SK-N-SH (cell line): ENCODE measurements around the gene OR51A2. TPM values are rescaled to one million over a fixed set of nuclear protein-coding genes. Genes with fewer than 3 reads are reported as not detected.

Source experiments
- CTCF ChIA-PET: fragments of 300-600, 350-600 bp; formaldehyde crosslinking; extraction: SDS; loops from one replicate; lab custom pipeline; 2021; lab: Yijun Ruan, JAX
- POLR2A ChIA-PET: fragments of 350-600 bp; sonication (Branson Sonifier 250); formaldehyde crosslinking; extraction: SDS; loops from one replicate; lab custom pipeline; 2020; ENCODE audit warnings: antibody characterized with exemption, inconsistent platforms; lab: Yijun Ruan, JAX
- DNase-seq: peaks from one replicate; pipeline ENCODE4 v3.0.0; 2012
- H2AFZ ChIP-seq: fragments of 200-600 bp; sonication (generic); 2 replicates; pipeline ENCODE4 v1.8.1; 2016; ENCODE audit warnings: antibody characterized with exemption, mild to moderate bottlenecking, low read depth
- H3F3A ChIP-seq: fragments of 200-600 bp; sonication (generic); replicated peaks from 2 replicates; pipeline ENCODE3; 2016; ENCODE audit warnings: antibody characterized with exemption, mild to moderate bottlenecking; ENCODE audit not compliant: insufficient read depth
- H3K27ac ChIP-seq, 2 experiments: fragments of 200-500 bp in 1 of 2; fragments of 200-600 bp in 1 of 2; sonication (Bioruptor generic) in 1 of 2; sonication (generic), shearing (Covaris generic) in 1 of 2; 2 replicates each; pipeline versions ENCODE4 v1.5.1 to v1.6.1; 2014 to 2016; ENCODE audit warnings: low read depth in 2 of 2, inconsistent platforms in 1 of 2, low read length in 1 of 2, mild to moderate bottlenecking in 1 of 2, mixed read lengths in 1 of 2
- H3K27me3 ChIP-seq: fragments of 200-600 bp; sonication (generic), shearing (Covaris generic); 2 replicates; pipeline ENCODE4 v1.6.1; 2016; ENCODE audit warnings: mixed run types; ENCODE audit not compliant: insufficient read depth
- H3K36me3 ChIP-seq, 2 experiments: fragments of 200-500 bp in 1 of 2; fragments of 200-600 bp in 1 of 2; sonication (Bioruptor generic) in 1 of 2; sonication (generic) in 1 of 2; replicated peaks in 1 of 2; 2 replicates each; pipeline versions ENCODE3 to v1.5.1; 2014 to 2016; ENCODE audit warnings: low read length in 1 of 2, mild to moderate bottlenecking in 1 of 2; ENCODE audit not compliant: insufficient read depth in 2 of 2, control insufficient read depth in 1 of 2
- H3K4me1 ChIP-seq, 2 experiments: fragments of 200-500 bp in 1 of 2; fragments of 200-600 bp in 1 of 2; sonication (Bioruptor generic) in 1 of 2; sonication (generic), shearing (Covaris generic) in 1 of 2; 2 replicates each; pipeline versions ENCODE4 v1.5.1 to v1.6.1; 2014 to 2016; ENCODE audit warnings: low read depth in 1 of 2, low read length in 1 of 2, mixed run types in 1 of 2; ENCODE audit not compliant: insufficient read depth in 2 of 2, control insufficient read depth in 1 of 2
- H3K4me2 ChIP-seq: fragments of 200-600 bp; sonication (generic), shearing (Covaris generic); 2 replicates; pipeline ENCODE4 v1.6.1; 2017; ENCODE audit warnings: mixed run types
- H3K4me3 ChIP-seq, 2 experiments: fragments of 200-500 bp in 1 of 2; fragments of 200-600 bp in 1 of 2; sonication (Bioruptor generic) in 1 of 2; sonication (generic), shearing (Covaris generic) in 1 of 2; 2 replicates each; pipeline versions ENCODE4 v1.5.1 to v1.8.1; 2014 to 2016; ENCODE audit warnings: low read depth in 2 of 2, inconsistent platforms in 1 of 2, low read length in 1 of 2, mild to moderate bottlenecking in 1 of 2, mixed read lengths in 1 of 2, moderate library complexity in 1 of 2
- H3K79me2 ChIP-seq: fragments of 200-600 bp; sonication (generic); 2 replicates; pipeline ENCODE4 v1.8.1; 2017; ENCODE audit warnings: mild to moderate bottlenecking; ENCODE audit not compliant: insufficient read depth
- H3K9ac ChIP-seq: fragments of 200-600 bp; sonication (generic); 2 replicates; pipeline ENCODE4 v1.6.1; 2017; ENCODE audit warnings: mixed run types
- H3K9me2 ChIP-seq: fragments of 200-600 bp; sonication (generic); 2 replicates; pipeline ENCODE4 v1.6.1; 2017; ENCODE audit warnings: mixed run types
- H3K9me3 ChIP-seq: fragments of 200-600 bp; sonication (generic); 2 replicates; pipeline ENCODE4 v1.6.1; 2017; ENCODE audit warnings: mixed run types, mild to moderate bottlenecking, moderate library complexity
- H4K20me1 ChIP-seq: fragments of 200-600 bp; sonication (generic); 2 replicates; pipeline ENCODE4 v1.6.1; 2017; ENCODE audit warnings: mild to moderate bottlenecking, mixed run types; ENCODE audit not compliant: insufficient read depth
- CHD2 ChIP-seq: fragments of 150-350 bp; IDR thresholded peaks from 2 replicates; pipeline ENCODE4 v1.6.1; 2018; ENCODE audit warnings: low read length; ENCODE audit not compliant: partially characterized antibody
- CTCF ChIP-seq: fragments of 200-600 bp; sonication (generic); IDR thresholded peaks from 2 replicates; pipeline ENCODE4 v1.6.1; 2017; ENCODE audit warnings: antibody characterized with exemption, mild to moderate bottlenecking, moderate library complexity
- ELF1 ChIP-seq: IDR thresholded peaks from 2 replicates; pipeline ENCODE4 v1.4.0; 2012
- GABPA ChIP-seq: IDR thresholded peaks from 2 replicates; pipeline ENCODE4 v1.4.0; 2012; ENCODE audit warnings: low read depth, mild to moderate bottlenecking
- MEF2A ChIP-seq: IDR thresholded peaks from 2 replicates; pipeline ENCODE4 v1.4.0; 2012; ENCODE audit warnings: low read depth, borderline replicate concordance
- POLR2AphosphoS5 ChIP-seq: IDR thresholded peaks from 2 replicates; pipeline ENCODE4 v1.6.1; 2012; ENCODE audit warnings: low read depth, low read length
- RXRA ChIP-seq: IDR thresholded peaks from 2 replicates; pipeline ENCODE4 v1.4.0; 2012; ENCODE audit warnings: low read depth, mild to moderate bottlenecking, borderline replicate concordance
- SIN3A ChIP-seq: IDR thresholded peaks from 2 replicates; pipeline ENCODE4 v1.6.1; 2012; ENCODE audit warnings: low read depth, mild to moderate bottlenecking, low read length, moderate library complexity, borderline replicate concordance
- SMC3 ChIP-seq: IDR thresholded peaks from 2 replicates; pipeline ENCODE4 v1.6.1; 2012; ENCODE audit warnings: low read depth, low read length, improper control_type of control experiment
- TAF1 ChIP-seq: IDR thresholded peaks from 2 replicates; pipeline ENCODE4 v1.6.1; 2012; ENCODE audit warnings: low read depth, mild to moderate bottlenecking, low read length, moderate library complexity, borderline replicate concordance
- TEAD4 ChIP-seq: IDR thresholded peaks from 2 replicates; pipeline ENCODE4 v1.4.0; 2012; ENCODE audit warnings: mild to moderate bottlenecking, borderline replicate concordance; ENCODE audit not compliant: insufficient read depth
- YY1 ChIP-seq: IDR thresholded peaks from 2 replicates; pipeline ENCODE4 v1.4.0; 2012; ENCODE audit warnings: low read depth, mild to moderate bottlenecking
- ZBTB33 ChIP-seq: IDR thresholded peaks from 2 replicates; pipeline ENCODE4 v1.4.0; 2012; ENCODE audit warnings: low read depth, borderline replicate concordance
- WGBS: methylation state at CpG from one replicate; pipeline ENCODE4 v1.1.6; 2017; ENCODE audit warnings: low lambda C conversion rate; 5-methylcytosine and 5-hydroxymethylcytosine counted together
- polyA plus RNA-seq, 3 experiments: library from polyadenylated mRNA; depleted of rRNA; stranded (reverse); fragments of >200 nt; gene quantifications; 2 replicates each; pipeline ENCODE4 v1.2.3, GENCODE V29; 2012
- TF ChIP-seq, protein P1 (sequence below): IDR thresholded peaks from 2 replicates; pipeline ENCODE4; 2012
- TF ChIP-seq, protein P2 (sequence below): IDR thresholded peaks from 2 replicates; pipeline ENCODE4 v1.4.0; 2012; ENCODE audit warnings: low read depth, borderline replicate concordance

Gene OR51A2
- polyA plus RNA-seq, 1 of the 3 experiments (the other 2 are of a cell fraction): not detected

GRCh38 chr11:4936745-4937144 is 18.8 kb downstream of the OR51A2 start:
- ChIA-PET CTCF (no interaction called here), POLR2A (no interaction called here)
- WGBS: 3% methylated on average over 3 of the region's 3 CpGs

DNA sequence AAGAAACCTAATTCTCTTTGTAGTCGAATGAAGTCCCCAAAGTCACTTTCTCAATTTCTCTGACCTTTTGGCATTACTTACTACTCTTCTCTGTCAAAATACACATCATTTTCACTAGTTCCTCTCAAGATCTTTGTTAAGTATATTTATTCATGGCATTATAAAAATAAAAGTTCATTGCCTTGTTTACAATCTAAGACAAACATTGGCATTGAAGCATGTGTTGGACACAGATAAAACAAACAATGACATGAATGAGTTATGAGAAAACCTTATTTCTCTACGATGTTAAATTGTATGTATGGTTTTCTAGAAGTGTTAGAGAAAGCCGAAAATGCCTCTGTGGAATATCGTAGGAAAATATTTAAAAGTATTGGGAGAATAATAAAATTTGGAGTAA is 22.8 kb downstream of the OR51A2 start:
- no peaks in the 10 kb centered on the region for H3K36me3 ChIP-seq
- H3K9me2 ChIP-seq: no peaks in the 10 kb centered on the region
- no peaks in the 10 kb centered on the region for H3K27me3 ChIP-seq
- no peak overlapping the region for H3K27ac ChIP-seq
- H3K4me3 ChIP-seq: no peak overlapping the region
- 0% methylated on average over 4 of the region's 4 CpGs for WGBS
- H3K9ac ChIP-seq: no peak overlapping the region
- H4K20me1 ChIP-seq: no peaks in the 10 kb centered on the region
- no peak for DNase-seq
- ChIA-PET CTCF (no interaction called here), POLR2A (no interaction called here)
- H3K9me3 ChIP-seq: no peaks in the 10 kb centered on the region
- H3K4me1 ChIP-seq: no peaks in the 10 kb centered on the region
- no peak overlapping the region for H3K4me2 ChIP-seq
- H2AFZ ChIP-seq: no peak overlapping the region
- H3F3A ChIP-seq: no peaks in the 10 kb centered on the region
- no peaks in the 10 kb centered on the region for H3K79me2 ChIP-seq
- no peak for TF ChIP-seq SMC3
- TF ChIP-seq, protein P1, sequence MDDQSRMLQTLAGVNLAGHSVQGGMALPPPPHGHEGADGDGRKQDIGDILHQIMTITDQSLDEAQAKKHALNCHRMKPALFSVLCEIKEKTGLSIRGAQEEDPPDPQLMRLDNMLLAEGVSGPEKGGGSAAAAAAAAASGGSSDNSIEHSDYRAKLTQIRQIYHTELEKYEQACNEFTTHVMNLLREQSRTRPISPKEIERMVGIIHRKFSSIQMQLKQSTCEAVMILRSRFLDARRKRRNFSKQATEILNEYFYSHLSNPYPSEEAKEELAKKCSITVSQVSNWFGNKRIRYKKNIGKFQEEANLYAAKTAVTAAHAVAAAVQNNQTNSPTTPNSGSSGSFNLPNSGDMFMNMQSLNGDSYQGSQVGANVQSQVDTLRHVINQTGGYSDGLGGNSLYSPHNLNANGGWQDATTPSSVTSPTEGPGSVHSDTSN: no peak
- TF ChIP-seq, protein P2, sequence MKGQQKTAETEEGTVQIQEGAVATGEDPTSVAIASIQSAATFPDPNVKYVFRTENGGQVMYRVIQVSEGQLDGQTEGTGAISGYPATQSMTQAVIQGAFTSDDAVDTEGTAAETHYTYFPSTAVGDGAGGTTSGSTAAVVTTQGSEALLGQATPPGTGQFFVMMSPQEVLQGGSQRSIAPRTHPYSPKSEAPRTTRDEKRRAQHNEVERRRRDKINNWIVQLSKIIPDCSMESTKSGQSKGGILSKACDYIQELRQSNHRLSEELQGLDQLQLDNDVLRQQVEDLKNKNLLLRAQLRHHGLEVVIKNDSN: no peak
- no peak for TF ChIP-seq YY1
- no peak for TF ChIP-seq GABPA
- TF ChIP-seq ELF1: no peak
- no peak for TF ChIP-seq POLR2AphosphoS5
- no peak for TF ChIP-seq RXRA
- no peak for TF ChIP-seq MEF2A
- TF ChIP-seq CTCF: no peak
- TF ChIP-seq SIN3A: no peak

More at GRCh38 chr11:4936745-4937144, 18.8 kb downstream of the OR51A2 start:
- TF ChIP-seq CHD2: no peak
- TF ChIP-seq GABPA: no peak
- TF ChIP-seq YY1: no peak
- no peak for TF ChIP-seq CTCF
- TF ChIP-seq ZBTB33: no peak
- no peak for TF ChIP-seq TEAD4
- no peak for TF ChIP-seq TAF1
- H3K36me3 ChIP-seq: no peaks in the 10 kb centered on the region
- no peak for DNase-seq
- no peaks in the 10 kb centered on the region for H3K9me3 ChIP-seq
- H2AFZ ChIP-seq: no peak overlapping the region
- H3K27me3 ChIP-seq: no peaks in the 10 kb centered on the region
- no peak overlapping the region for H3K27ac ChIP-seq
- H3K4me3 ChIP-seq: no peak overlapping the region
- no peaks in the 10 kb centered on the region for H3K9me2 ChIP-seq
- H3K79me2 ChIP-seq: no peaks in the 10 kb centered on the region
- H3F3A ChIP-seq: no peaks in the 10 kb centered on the region
- no peaks in the 10 kb centered on the region for H3K4me1 ChIP-seq
- H3K9ac ChIP-seq: no peak overlapping the region
- no peaks in the 10 kb centered on the region for H4K20me1 ChIP-seq
- no peak overlapping the region for H3K4me2 ChIP-seq
